GM21529 (cell line): ENCODE data around the gene ANO4.
"Not testable (repeated sequence)": the region's sequence is repeated elsewhere in the genome, so short reads cannot be mapped to it uniquely, and the experiment has no call there.

Source experiments
- ATAC-seq: cut with Tn5 transposase; IDR thresholded peaks from one replicate; pipeline ENCODE4 v1.9.1; 2021; ENCODE audit not compliant: unreplicated experiment

The ANO4 gene

DNA sequence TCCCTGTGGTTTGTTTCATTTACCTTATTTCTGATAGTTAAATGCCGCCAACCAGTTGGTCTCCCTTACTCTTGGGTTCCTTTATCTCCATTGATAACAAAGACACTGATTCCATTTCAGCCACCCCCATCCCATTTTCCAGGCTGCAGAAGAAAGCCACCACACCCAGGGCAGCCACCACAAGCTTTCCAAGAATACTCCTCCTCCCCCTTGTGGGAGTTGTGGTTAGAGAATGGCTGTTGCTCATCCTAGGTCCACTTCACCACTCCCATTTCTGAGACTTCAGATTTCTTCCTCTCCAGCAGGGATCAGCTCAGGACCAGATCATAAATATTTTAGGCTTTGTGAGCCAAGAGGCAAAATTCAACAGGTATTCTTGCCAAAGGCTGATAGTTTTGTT lies 73.9 kb downstream of the ANO4 start:
- no peak for ATAC-seq

DNA sequence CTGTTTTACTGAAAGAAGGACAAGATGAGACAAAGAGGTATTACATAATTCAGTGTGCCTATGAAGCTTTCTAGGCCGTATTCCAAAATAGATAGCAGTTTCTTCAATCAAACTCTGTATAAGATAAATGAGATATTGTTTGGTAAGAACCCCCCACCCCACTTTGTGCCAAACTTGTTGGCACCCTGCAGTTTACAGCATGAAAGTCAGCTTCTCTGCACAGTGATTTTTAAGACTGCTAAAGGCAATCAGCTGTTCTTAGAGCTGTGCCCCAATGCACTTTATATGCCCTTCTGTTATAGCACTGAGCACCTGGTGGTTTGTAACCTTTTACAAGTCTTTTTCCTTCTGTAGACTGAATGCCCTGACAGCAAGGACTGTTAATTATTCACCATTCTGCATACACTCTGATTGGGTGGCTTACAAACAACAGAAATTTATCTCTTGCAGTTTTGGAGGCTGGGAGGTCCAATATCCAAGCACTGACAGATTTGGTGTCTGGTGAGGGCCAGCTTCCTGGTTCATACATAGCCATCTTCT lies 76.7 kb downstream of the ANO4 start:
- ATAC-seq, result no peak

DNA sequence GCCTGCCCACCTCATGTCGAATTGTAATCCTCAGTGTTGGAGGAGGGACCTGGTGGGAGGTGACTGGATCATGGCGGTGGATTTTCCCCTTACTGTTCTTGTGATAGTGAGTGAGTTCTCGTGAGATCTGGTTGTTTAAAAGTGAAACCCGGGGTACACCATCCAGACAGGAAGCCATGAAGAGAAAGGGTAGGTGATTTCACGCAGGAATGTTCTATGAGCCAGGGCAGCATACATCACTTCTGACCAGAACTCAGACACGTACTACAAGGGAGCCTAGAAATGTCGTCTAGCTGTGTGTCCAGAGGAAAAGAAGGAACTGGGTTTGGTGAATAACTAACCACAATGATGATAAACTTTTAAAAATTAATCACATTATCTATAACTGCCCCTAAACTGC lies 80.6 kb downstream of the ANO4 start:
- ATAC-seq, result no peak

DNA sequence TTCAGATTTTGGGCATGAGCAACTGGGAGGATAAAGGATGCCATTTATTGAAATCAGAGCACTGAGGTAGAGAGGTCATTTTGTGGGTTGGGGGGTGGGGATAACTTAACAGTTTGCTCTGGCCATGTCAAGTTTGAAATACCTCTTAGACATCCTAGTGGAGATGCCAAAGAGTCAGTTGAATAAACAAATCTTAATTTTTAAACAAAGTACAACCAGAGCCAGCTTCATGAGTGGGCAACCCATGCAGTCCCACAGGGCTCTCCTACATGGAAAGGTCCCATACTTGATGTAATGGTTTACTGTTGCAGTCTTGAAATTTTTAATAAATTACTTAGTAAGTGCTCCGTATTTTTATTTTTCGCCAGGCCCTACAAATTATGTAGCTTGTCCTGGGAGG lies 81.2 kb downstream of the ANO4 start:
- ATAC-seq, result no peak

DNA sequence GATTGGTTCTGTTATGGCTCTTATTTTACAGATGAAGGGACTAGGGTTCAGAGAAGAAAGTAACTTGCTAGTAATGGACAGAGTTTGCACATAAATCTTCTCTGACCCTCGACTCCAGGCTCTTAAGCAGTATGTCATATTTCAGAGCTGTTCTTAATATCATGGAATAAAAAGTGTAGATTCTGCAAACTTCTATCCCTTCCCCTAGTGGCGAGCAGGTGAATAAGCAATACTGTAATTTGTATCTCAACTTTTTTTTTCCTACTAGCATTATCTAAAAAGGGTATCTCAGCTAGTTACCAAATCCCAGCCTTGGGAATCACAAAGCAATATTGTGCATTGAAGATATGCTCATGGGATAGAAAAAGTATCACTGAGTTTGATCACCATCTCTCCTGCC lies 83.2 kb downstream of the ANO4 start:
- no peak for ATAC-seq

DNA sequence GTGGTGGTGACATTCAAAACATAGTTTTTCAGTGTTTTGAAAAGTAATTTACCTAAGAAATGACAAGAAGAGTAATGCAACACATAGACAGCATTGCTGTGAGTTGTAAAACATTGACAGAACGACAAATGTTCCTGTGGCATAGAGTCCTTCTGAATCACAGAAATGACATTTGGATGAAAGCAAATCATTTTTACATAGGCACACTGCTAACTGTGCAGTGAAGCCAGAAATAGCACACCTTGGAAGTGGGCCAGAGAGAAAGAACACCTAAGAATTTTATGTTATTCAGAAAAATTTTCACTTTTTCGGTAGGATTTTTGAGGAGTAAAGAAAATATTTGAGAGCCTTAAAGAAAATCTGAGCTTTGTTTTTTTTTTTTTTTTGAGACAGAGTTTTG lies 100.6 kb downstream of the ANO4 start:
- no peak for ATAC-seq

DNA sequence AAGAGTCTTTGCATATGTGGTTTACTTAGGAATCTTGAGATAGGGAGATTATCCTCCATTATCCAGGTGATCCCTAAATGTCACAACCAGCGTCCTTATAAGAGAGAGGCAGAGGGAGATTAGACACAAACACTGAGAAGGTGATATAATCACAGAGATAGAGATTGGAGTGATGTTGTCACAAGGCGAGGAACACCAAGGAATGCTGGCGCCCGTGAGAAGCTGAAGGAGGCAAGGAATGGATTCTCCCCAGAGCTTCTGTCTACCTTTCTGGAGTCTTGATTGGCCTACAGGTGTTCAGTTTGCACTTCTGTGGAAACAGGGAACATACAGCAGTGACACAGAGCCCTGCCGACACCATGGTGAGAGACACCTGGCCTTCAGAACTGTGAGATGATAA lies 101.6 kb downstream of the ANO4 start:
- no peak for ATAC-seq

DNA sequence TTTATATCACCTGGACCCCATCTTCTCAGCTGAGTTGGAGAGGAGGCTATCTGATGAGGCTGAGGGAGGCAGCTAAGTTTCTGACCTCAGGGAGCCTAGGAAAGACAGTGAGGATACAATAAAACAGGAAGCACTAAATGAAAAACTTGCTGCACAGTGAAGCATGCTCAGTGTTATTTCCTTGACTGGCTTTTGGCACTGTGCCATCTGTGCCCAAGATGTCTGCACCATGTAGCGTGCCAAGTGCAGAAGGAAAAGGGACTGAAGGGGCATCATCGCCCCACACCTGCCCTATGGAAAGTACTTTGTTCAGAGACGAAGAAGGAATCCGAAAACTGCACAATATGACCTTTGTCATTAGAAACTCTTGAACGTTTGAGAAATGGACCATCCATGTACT lies 102.7 kb downstream of the ANO4 start:
- no peak for ATAC-seq

DNA sequence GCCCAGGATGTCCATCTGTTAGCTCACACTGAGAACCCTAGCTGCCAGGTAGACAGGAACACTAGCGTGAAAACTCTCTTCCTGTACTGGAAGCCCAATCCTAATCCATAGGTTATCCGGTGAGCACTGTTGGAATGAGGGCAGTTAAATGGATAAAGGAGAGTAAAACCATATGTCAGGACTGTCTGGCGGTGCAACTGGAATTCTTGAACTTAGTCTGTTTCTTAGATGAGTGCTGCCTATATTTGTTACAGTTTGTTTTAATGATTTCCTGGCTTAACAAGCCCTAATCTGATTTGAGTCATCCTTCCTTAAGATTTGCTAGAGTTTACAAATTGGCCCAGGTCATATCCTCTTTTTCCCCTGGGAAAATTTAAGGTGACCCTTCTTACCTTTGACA lies 104.7 kb downstream of the ANO4 start:
- ATAC-seq, result no peak

DNA sequence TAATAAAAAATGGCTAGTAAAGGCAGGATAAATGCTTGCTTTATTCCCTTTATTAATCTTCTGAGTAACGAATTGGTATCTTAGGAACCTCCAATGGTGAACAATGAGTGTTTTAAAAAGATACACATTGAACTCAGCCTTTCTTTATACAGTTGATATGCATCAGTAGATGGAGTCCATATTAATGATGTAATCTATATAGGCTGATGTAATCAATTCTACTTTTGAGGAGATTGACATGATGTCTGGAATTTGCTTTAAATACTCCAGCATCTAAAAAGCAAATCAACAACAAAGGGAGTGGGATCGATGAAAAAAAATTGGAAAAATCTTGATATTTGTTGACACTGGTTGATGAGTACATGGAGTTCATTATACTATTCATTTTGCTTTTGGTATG lies 106.2 kb downstream of the ANO4 start:
- no peak for ATAC-seq

DNA sequence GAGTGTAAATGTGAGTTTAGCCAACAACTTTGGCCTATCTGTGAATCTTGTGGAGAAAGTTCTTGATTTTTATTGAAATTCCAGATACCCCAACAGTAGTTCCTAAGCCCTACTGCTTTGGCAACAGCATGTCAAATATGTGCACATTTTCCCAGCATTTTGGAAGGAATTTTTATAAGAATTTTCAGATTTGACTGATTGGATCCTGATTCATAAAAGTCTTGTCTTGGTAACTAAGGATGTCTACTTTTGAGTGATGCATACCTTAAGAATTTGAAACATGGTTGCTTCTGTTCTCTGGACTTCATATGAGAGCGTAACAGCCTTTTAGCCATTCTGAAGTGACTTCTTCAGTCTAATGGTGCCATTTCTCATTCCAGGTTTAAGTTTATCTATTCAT lies 106.7 kb downstream of the ANO4 start:
- no peak for ATAC-seq

DNA sequence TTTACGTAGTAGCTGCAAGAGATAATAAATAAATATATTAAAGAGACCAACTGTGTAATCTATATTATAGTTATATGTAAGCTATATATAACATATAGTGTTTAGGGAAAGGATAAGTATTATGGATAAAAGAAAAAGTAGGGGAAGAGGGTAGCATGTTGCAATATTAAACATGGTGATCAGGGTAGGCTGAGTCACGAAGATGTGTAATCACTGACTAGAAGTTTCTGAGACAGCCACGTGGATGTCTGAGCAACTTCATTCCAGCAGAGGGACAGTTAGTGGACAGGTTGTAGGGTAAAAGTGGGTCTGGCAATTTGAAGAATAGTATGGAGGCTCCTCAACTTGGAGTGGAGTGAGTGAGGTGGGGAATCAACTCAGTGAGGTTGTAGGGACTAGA lies 109.7 kb downstream of the ANO4 start:
- ATAC-seq, result no peak

DNA sequence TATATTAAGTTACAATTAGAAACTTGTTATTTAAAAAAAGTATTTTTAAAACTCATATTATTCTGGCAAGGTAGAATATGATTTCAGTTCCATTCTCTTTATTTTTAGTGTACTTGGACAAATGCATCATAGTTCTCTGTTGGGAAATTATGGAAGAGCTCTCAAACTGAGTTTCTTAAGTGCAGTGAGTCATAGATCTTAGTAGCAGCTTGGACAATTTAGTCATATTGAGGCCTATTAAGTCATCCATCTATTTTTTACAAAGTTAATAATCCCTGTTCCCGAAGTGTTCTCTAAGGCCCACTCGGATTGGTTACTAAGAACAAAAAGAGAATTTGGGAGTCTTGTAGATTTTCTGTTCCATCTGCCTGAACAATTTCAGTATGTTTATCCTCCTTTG lies 113.9 kb downstream of the ANO4 start:
- ATAC-seq, result no peak

DNA sequence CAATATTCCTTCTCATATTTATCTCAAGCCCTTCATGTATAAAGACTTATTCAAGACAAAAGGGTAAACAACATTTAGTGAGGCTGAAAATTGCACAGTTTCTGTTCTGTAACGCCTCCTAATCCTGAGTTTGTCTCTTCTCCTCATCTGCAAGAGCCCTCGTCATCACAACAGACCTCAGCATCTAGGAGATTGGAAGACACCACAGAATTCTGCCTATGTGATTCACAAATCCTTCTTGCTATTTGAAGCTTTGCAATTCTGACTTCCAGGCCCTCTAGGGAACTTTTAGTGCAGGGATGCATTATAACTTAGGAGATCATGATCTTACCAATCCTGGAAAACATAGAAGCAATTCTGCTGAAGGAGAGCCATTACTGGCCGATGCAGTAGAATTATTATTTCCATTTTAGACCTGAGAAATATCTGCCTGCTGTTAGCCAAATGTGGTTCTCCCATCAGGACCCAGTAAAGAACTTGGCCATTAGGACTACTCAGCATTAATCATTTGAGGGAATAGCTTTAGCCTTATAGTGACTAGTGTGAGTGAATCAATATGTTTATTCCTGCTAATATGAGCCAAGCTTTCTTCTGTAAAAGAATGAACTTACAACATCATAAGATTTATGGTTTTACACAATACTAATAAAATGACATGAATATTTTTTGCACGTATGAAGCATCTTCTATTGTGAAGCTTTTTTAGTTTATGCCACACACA lies 119.5 kb downstream of the ANO4 start:
- ATAC-seq, result no peak

DNA sequence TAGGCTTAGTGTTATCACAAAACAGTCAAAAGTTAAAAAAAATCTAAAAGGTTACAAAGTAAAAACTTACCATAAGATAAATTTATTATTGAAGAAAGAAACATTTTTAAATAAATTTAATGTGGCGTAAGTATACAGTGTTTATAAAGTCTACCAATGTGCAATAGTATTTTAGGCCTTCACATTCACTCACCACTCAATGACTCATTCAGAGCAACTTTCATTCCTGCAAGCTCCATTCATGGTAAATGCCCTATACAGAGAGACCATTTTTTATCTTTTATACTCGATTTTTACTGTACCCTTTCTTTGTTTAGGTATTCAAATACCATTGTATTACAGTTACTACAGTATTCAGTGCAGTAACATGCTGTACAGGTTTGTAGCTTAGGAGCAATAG lies 124.5 kb downstream of the ANO4 start:
- ATAC-seq, result no peak

DNA sequence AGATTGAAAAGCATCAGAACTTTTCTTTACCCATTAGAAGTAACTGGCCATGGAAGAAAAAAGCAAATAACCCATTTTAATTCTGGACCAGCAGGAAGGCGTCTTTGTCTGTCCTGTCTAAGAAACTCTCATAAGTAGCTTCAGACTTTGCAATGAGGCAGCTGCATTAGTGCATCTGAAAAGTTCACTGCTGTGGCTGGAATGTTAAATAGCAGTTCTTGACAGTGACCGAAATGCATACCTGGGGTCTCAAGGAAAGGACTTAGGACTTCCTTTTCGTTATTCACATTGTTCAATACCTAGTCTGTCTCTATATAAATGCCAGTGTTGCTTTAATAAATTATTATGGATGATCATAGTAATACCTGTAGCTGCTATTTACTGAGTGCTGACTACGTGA lies 125.9 kb downstream of the ANO4 start:
- no peak for ATAC-seq

DNA sequence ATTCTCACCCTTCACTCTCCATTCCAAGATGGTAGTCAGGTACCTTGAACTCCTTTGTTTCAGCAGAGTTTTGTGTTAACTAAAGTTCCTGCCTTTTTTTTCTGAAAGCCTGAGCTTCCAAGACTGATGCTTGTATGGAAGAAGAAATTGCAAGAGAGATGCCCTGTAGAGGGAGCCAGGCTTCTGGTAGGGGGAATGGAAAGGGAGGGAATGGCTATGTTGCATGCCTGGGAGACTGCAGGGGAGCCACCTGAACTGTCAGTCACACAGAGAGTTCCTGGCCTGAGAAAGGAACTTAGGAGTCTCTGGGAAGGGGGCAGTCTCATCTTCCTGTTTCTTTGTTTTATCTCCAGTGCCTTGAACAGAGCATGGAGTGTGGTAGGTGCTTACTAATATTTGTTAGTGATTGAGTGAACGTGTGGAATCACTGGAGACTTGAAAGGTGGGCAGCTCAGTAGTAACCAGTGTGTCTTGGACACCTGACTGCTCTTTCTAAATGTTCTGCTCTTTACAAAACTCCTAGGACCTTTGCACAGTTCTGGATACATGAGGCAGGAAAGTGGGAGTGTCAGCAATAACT lies 132.2 kb downstream of the ANO4 start:
- no peak for ATAC-seq

DNA sequence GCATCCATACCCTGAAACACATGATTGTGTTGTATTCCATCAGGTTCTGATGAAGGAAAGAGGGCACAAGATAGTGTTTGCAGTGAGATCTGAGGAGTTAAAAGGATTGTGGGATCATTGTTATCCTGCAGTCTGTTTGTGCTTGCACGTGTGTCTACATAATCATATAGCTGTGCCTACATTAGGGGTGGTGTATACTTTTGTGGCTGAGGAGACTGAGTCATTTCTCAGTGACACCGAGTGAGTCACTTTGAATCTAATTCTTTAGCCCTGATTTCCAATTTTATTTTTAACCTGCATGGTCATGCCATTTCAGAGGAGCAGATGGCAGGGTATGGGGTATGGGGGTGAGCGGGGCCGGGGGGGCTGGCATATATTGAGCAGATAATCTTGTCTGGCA lies 133.2 kb downstream of the ANO4 start:
- no peak for ATAC-seq

DNA sequence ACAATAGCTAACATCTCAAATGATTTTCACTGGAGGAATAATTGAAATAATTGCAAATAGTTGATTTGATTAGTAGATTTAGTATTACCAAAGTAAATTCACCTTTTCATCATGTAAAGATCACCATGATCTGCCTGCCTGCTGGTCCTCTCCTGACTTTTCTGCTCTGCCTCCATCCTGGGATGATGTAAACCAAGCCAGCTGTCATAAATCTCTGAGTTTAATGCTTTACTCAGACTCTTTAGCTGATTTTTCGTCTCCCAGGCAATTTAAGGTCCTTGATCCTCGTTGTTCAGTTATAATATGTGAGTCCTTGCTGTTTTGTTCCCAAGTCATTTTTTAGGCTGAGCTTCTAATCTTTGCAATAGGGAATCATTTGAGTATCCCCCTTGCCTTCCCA lies 138.0 kb downstream of the ANO4 start:
- no peak for ATAC-seq

DNA sequence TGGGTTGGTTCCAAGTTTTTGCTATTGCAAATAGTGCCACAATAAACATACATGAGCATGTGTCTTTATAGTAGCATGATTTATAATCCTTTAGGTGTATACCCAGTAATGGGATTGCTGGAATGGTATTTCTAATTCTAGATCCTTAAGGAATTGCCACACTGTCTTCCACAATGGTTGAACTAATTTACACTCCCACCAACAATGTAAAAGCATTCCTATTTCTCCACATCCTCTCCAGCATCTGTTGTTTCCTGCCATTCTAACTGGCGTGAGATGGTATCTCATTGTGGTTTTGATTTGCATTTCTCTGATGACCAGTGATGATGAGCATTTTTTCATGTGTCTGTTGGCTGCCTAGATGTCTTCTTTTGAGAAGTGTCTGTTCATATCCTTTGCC lies 139.0 kb downstream of the ANO4 start:
- not testable (repeated sequence) for ATAC-seq

DNA sequence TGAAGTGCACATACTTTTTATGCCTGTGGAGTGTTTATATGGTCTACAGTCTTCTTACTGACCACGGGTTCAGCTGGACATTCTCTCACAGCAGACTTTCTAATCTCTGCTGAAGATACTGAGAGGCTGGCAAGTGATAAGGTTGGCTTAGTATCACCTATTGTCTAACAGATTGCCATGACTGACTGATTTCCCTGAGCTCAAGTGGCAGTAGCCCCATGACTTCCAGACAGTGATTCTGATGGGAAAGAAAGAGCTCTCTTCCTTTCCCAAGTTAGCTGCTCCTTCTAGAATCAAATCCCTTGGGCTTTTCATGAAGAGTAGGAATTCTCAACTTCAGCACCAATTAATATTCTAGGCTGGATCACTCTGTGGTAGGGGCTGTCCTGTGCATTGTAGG lies 141.4 kb downstream of the ANO4 start:
- ATAC-seq, result no peak

DNA sequence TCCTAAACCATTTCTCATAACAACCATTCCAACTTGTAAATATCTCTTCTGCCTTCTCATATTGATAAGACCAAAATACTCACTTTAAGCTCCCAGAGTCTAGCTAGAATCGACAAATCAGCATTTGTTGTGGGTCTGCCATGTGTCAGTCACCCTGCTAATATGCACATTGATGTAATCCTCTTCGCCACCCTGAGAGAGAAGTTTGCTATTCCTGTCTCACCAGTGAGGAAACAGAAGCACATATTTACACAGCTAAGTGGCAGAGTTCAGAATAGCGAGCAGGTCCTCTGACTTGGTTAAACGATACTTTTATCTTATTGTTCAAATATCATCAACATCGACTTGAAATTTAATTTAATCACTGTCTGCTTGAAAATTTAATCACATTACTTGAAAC lies 142.1 kb downstream of the ANO4 start:
- no peak for ATAC-seq

DNA sequence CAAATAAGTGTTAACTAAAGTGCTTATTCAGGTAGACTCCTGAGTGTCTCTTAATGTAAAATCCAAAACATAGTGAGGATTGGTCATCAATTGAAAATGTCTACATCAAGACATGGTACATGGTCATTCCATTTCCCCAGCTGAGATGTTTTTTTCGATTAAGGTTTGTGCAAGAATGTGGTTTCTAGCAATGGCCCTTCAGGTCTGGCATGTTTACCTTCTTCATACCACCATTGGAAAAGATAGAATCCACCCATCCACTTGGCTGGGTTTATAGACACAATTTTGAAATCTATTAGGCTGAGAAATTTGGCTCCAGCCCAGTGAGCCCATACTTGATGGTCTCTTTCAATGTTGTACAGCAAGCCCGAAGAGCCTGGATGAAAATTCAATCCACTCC lies 145.9 kb downstream of the ANO4 start:
- no peak for ATAC-seq
